Heart left ventricle (tissue), 16 donors: ENCODE measurements around the gene ZNF319. TPM values are rescaled to one million over a fixed set of nuclear protein-coding genes. Genes with fewer than 3 reads are reported as not detected.
A peak's percentile ranks its signal among the peaks of the same experiment; 100 is the strongest.

Experiments
- ATAC-seq, 4 donors: fragments of 200-7000 bp; cut with Tn5 transposase; one replicate each; pipeline ENCODE4 v1.9.1; 2020 to 2022; ENCODE audit warnings: moderate library complexity in 4 of 4, mild to moderate bottlenecking in 3 of 4, moderate number of reproducible peaks in 1 of 4
- DNase-seq, 5 donors: peaks; one replicate each; pipeline ENCODE4 v3.0.0-alpha.2; 2020
- H3K27ac ChIP-seq, 12 donors: fragments of 200-600 bp; sonication (generic) in 4 of 12; one replicate each; pipeline versions ENCODE4 v1.5.0 to v1.8.0; 2016 to 2022; ENCODE audit warnings: mild to moderate bottlenecking in 2 of 12
- H3K27me3 ChIP-seq, 9 donors: fragments of 200-600 bp; sonication (generic) in 2 of 9; one replicate each; pipeline versions ENCODE4 v1.5.1 to v1.8.0; 2016 to 2022; ENCODE audit warnings: mild to moderate bottlenecking in 3 of 9
- H3K36me3 ChIP-seq, 9 donors: fragments of 200-600 bp; sonication (generic) in 2 of 9; one replicate each; pipeline versions ENCODE4 v1.5.0 to v1.8.0; 2018 to 2022; ENCODE audit warnings: mild to moderate bottlenecking in 2 of 9
- H3K4me1 ChIP-seq, 12 donors: fragments of 200-600 bp; sonication (generic) in 4 of 12; one replicate each; pipeline versions ENCODE4 v1.5.0 to v1.8.0; 2016 to 2022; ENCODE audit warnings: mild to moderate bottlenecking in 3 of 12
- H3K4me3 ChIP-seq, 12 donors: fragments of 200-600 bp; sonication (generic) in 4 of 12; one replicate each; pipeline versions ENCODE4 v1.5.0 to v1.8.0; 2017 to 2022; ENCODE audit warnings: mild to moderate bottlenecking in 9 of 12, moderate library complexity in 4 of 12
- H3K9me3 ChIP-seq, 12 donors: fragments of 200-600 bp; sonication (generic) in 4 of 12; one replicate each; pipeline versions ENCODE4 v1.5.0 to v1.8.0; 2016 to 2022; ENCODE audit warnings: mild to moderate bottlenecking in 1 of 12
- POLR2A ChIP-seq, 2 donors: fragments of 450-650 bp; IDR thresholded peaks; one replicate each; pipeline ENCODE4 v1.6.1; 2017; ENCODE audit warnings: antibody characterized with exemption in 2 of 2, mild to moderate bottlenecking in 2 of 2, moderate library complexity in 2 of 2
- WGBS, 4 donors: extraction: QIAGEN DNeasy Blood & Tissue Kit in 2 of 4; methylation state at CpG; one replicate each; pipeline versions ENCODE4 v1.1.5 to v1.1.7; 2013 to 2018; 5-methylcytosine and 5-hydroxymethylcytosine counted together
- intact Hi-C, 10 donors: fragments of 100-400 bp; cut with DNase I; formaldehyde crosslinking; loops; one replicate each; pipeline versions ENCODE4 v1.11.1 to v1.14.2; 2022
- polyA plus RNA-seq, 2 donors: library from polyadenylated mRNA; stranded (reverse); fragments of 200-250 nt; gene quantifications; one replicate each; pipeline ENCODE4 v1.2.3, GENCODE V29; 2013
- total RNA-seq, 9 donors: library from RNA; depleted of rRNA in 2 of 9; stranded (reverse); fragments of >200 nt in 2 of 9; fragmentation: NEBNext Ultra II Directional in 3 of 9; extraction: Animal tissue kit (Norgen Biotek cat#: 25700) in 3 of 9; gene quantifications; one replicate each; pipeline versions ENCODE4 v1.1.0 to v1.2.4, GENCODE V29; 2016 to 2023
- TF ChIP-seq, protein P1 (sequence below), 12 donors: fragments of 200-600 bp; sonication (generic) in 4 of 12; IDR thresholded peaks; one replicate each; pipeline versions ENCODE4 v1.5.0 to v1.8.0; 2018 to 2022; ENCODE audit warnings: antibody characterized with exemption in 12 of 12, mild to moderate bottlenecking in 5 of 12
- donor health status: ischemic (EF 13 %, LVEDD 7.1; RV severe dilation, severe dysfunction).
- donor health status: healthy with polysubstance abuse.
- donor health status: DM: no; HTN: yes; CAD: no.
- donor health status: DM: no; HTN: no; CAD: no.
- donor health status: ischemic (EF 25% LVEDD 6.9; RV normal size, moderate dysfunction).
- donor health status: ischemic (EF 25% LVEDD 5.7; RV mildly dilated, moderate dysfunction).
- donor health status: healthy.
- donor health status: DM: yes; HTN: yes; CAD: no.
- donor health status: ischemic (EF 35%, LVEDD 5.7; RV mildly dilated, moderate dysfunction).
- donor health status: nonischemic (EF 11% LVEDD 7.7; RV severe dilation, severe dysfunction).
- donor health status: DM: yes; HTN: yes; CAD: no.
- donor health status: PGD.
- donor health status: ischemic (EF 29% LVEDD 5.4; RV normal size, mild dysfunction).
- donor health status: nonischemic (EF 23%, LVEDD 6.1; RV moderate dilation, normal function).

Gene ZNF319
- total and polyA plus RNA-seq, 11 donors, result 5.6 to 10.5 (median 8.6) TPM

DNA sequence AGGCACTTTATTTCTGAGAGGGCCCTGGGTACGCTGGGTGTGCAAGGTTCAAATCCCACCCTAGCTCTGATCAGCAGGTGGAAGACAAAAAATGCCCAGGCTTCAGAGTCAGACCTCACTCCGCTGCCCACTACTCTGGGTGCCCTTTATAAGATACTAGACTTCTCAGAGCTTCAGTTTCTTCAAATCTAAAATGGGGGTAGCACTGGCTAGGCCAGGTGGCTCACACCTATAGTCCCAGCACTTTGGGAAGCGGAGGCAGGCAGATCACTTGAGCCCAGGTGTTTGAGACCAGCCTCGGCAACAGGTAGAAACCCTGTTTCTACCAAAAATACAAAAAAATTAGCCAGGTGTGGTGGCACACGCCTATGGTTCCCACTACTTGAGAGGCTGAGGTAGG, 2.5 kb upstream of the ZNF319 start:
- no peak overlapping the region for H3K27ac ChIP-seq
- TF ChIP-seq, protein P1, sequence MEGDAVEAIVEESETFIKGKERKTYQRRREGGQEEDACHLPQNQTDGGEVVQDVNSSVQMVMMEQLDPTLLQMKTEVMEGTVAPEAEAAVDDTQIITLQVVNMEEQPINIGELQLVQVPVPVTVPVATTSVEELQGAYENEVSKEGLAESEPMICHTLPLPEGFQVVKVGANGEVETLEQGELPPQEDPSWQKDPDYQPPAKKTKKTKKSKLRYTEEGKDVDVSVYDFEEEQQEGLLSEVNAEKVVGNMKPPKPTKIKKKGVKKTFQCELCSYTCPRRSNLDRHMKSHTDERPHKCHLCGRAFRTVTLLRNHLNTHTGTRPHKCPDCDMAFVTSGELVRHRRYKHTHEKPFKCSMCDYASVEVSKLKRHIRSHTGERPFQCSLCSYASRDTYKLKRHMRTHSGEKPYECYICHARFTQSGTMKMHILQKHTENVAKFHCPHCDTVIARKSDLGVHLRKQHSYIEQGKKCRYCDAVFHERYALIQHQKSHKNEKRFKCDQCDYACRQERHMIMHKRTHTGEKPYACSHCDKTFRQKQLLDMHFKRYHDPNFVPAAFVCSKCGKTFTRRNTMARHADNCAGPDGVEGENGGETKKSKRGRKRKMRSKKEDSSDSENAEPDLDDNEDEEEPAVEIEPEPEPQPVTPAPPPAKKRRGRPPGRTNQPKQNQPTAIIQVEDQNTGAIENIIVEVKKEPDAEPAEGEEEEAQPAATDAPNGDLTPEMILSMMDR (IDR thresholded peaks at IDR 0.05), result no peak
- TF ChIP-seq POLR2A (IDR thresholded peaks at IDR 0.05), result no peak
- peaks cover 0 to 40% (median 28%) of the 10 kb centered on the region in 12 donors for H3K4me1 ChIP-seq
- peaks cover 0 to 48% (median 10%) of the 10 kb centered on the region in 9 donors for H3K36me3 ChIP-seq
- DNase-seq (peak in 1 of 5 donors; percentile 24), ATAC-seq (no peak)
- no peak overlapping the region for H3K4me3 ChIP-seq
- no peaks in the 10 kb centered on the region for H3K27me3 ChIP-seq
- intact Hi-C loops, result loop anchor here in 9 of 10 donors (2.0 to 10.0 kb wide), 9 partner anchors 198 to 428 kb away; partner anchors contain the start of genes KATNB1 (in 2 of the 9) and KIFC3 (in 2 of the 9)
- WGBS, 4 donors, result 89 to 99% (median 97%) methylated on average over 5 of the region's 5 CpGs
- H3K9me3 ChIP-seq, result no peaks in the 10 kb centered on the region

DNA sequence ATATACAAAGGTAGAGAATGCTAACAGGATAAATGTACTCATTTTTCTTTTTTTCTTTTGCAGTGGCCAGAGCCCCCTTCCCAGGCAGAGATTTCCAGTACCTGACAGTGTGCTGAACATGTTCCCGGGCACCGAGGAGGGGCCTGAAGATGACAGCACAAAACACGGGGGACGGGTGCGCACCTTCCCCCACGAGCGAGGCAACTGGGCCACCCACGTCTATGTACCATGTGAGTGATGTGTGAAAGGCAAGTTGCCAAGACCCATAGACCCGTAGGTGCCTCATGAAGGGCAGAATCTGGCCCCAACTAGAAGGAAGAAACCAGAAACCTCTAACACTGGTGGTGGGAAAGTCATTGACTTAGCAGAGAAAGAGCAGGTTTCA, 1.9 kb upstream of the ZNF319 start:
- ATAC-seq, result no peak
- Histone ChIP-seq H3K4me1 (peaks cover 0 to 42% (median 28%) of the 10 kb centered on the region in 12 donors), H3K36me3 (peaks cover 0 to 52% (median 15%) of the 10 kb centered on the region in 9 donors), H3K27ac (no peak overlapping the region), H3K27me3 (no peaks in the 10 kb centered on the region), H3K4me3 (no peak overlapping the region), H3K9me3 (no peaks in the 10 kb centered on the region)
- 71 to 86% (median 81%) methylated on average over 9 of the region's 9 CpGs for WGBS, 4 donors
- TF ChIP-seq POLR2A (IDR thresholded peaks at IDR 0.05), result no peak
- TF ChIP-seq, protein P1 (IDR thresholded peaks at IDR 0.05), result no peak
- intact Hi-C loops, result loop anchor here in 9 of 10 donors (2.0 to 10.0 kb wide), 9 partner anchors 198 to 428 kb away; partner anchors contain the start of genes KATNB1 (in 2 of the 9) and KIFC3 (in 2 of the 9)
- peak in 1 of 5 donors; percentile 46 for DNase-seq

DNA sequence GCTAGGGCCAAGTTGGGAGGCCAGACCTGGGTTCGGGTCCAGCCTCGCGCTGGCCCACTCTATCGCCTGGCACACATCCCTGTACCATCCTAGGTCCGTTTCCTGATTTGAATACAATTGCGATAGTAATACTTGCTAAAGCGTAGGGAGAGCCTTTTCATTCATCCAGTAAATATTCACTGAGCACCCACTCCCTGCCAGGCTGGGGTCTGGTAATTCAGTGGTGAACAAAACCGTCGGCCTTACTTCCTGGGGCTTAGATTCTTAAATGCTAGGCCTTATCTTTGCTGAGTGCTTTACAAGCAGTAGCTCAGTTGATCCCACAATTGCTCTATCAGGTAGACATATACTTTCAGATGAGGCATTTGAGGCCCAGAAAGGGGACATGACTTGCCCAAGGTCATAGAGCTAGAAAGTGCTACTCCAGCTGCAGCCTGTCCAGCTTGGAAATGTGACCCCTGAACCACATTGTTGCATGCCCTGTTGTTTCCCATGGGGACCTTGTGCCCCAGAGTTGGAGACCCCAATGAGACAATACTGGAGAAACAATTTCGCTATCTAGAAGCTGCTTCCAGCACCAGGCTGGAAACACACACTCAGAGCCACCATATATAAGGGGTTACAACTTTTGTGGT, 1.4 kb upstream of the ZNF319 start:
- no peak for TF ChIP-seq POLR2A (IDR thresholded peaks at IDR 0.05)
- H3K36me3 ChIP-seq, result peaks cover 0 to 52% (median 21%) of the 10 kb centered on the region in 9 donors
- no peak for DNase-seq

DNA sequence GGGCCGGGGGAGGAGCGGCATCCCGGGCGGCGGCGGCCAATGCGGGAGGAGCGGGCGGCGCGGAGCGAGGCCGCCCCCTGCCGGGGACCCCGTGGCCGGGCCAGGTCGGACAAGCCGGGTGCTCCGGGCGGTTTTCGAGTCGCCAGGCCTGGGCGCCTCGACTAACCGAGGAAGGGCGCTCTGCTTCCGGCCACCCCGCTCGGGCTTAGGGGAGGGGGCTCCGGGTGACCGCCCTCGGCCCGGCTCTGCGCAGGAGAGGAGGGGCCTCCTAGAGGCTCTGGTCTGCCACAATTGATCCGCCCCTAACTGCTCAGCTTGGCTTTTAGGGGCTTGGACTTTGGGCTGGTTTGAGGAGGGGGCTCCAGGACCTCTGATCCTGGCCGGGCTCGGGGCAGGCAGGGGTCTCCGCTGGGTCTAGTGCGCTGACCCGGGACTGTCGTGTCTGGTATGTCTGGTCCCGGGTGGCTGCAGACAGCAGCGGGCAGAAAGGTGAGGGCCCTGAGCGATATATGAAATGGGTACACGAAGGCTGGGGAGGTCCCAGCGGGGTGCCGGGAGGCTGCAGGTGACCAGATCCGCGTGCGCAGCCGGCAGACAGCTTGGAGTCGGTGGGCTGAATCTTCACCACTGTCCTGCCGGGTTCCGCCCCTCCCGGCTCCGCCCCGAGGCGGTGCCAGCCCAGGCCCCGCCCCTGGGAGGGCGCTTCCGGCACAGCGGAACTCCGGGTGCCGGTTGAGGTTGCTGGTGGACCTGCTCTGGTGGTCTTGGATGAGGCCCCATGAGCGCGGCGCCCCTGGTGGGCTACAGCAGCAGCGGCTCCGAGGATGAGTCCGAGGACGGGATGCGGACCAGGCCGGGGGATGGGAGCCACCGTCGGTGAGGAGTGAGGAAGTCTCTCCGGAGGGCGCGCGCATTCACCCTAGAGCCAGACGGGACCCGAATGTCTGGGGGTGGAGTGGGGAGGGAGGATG, 519 bp upstream of the ZNF319 start, which contains the start of gene USB1:
USB1 (plus strand) TSS at position 702 of the 971 bp plus-strand sequence; CDS start at position 779, 77 bp downstream.
- peak in 1 of 2 donors; percentile 88 for TF ChIP-seq POLR2A (IDR thresholded peaks at IDR 0.05)
- TF ChIP-seq, protein P1 (IDR thresholded peaks at IDR 0.05), result peak; percentile 50 to 93 (median 77)
- DNase-seq, result peak; percentile 90 to 95 (median 92)
- Histone ChIP-seq H3K36me3 (peaks cover 0 to 53% (median 26%) of the 10 kb centered on the region in 9 donors), H3K9me3 (no peaks in the 10 kb centered on the region), H3K4me3 (peak within 1 kb of the TSS; percentile 27 to 89 (median 76)), H3K4me1 (peaks cover 0 to 45% (median 28%) of the 10 kb centered on the region in 12 donors), H3K27me3 (no peaks in the 10 kb centered on the region), H3K27ac (peak within 1 kb of the TSS; percentile 66 to 99 (median 92))
- intact Hi-C loops, result loop anchor here in 9 of 10 donors (1.0 to 10.0 kb wide), 11 partner anchors 100 to 426 kb away; partner anchors contain the start of genes KATNB1 (in 2 of the 9) and KIFC3 (in 2 of the 9)
- WGBS, 4 donors, result 1 to 4% (median 1%) methylated on average over 20 to 81 of the region's 81 CpGs
- peak; percentile 90 to 96 (median 92) for ATAC-seq

More for the DNA sequence above, 1.4 kb upstream of the ZNF319 start:
- Histone ChIP-seq H3K4me1 (peaks cover 0 to 45% (median 28%) of the 10 kb centered on the region in 12 donors), H3K27ac (peak overlapping the region in 11 of 12 donors; percentile 7 to 99 (median 92)), H3K27me3 (no peaks in the 10 kb centered on the region), H3K9me3 (no peaks in the 10 kb centered on the region), H3K4me3 (peak overlapping the region; percentile 27 to 89 (median 76))
- 39 to 46% (median 42%) methylated on average over 10 of the region's 10 CpGs for WGBS, 4 donors
- ATAC-seq, result no peak
- intact Hi-C loops, result loop anchor here in 9 of 10 donors (1.0 to 10.0 kb wide), 12 partner anchors 101 to 427 kb away; partner anchors contain the start of genes KATNB1 (in 2 of the 9) and KIFC3 (in 2 of the 9)
